NCI-H226 (cell line): ENCODE measurements around the gene XKR3.
"Not testable (repeated sequence)": the region's sequence is repeated elsewhere in the genome, so short reads cannot be mapped to it uniquely, and the experiment has no call there.

Experiments used
- DNase-seq: peaks from one replicate; pipeline ENCODE4 v3.0.0-alpha.2; 2015

XKR3 gene

DNA sequence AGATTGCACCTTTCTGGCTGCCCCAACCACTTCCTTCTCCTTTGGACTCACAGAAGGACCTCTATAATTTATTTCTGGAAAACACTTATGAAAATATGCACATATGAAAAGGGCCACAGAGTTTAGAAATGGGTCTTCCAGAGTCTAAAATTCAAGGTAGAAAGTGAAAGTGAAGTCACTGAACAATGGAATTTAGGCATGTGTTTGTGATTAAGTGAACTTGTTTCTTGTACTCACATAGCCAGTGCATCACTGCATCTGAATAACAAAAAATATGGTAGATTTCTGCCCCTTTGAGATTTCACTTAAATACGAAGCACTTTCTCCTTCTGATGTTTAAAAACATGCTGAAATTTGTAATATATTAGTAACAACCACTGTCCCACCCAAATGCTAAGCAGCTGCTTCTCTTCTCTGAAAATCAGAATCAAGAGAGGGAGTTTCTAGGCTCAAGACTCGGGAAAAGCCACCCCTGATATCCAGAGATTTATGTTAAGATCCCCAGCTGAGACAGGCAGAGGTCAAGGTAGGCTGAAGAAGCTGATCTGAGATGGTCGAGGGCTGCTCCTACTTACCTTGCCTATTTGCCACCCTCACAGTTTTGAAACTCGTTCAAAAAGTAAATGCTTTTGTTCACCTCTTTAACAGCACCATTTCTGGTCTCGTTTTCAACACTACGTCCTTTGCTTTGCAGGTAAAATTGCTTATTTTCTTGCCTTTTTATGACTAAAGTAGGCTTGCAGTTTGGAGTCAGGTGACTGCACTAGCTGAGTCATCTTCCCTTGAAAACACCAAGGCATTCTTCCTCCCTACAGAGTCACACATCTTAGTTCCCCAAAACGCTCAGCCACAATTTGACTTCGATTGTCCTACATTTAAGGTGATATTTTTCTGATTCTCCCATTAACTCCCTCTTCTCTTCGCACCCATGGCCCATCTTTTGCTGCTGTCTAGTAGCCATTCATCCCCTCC lies at the start of gene XKR3:
Gene XKR3 (minus strand): TSS at position 696 of the 972 bp plus-strand sequence. CDS start 17,338 bp downstream, outside the sequence.
- DNase-seq, result peak; percentile 15

DNA sequence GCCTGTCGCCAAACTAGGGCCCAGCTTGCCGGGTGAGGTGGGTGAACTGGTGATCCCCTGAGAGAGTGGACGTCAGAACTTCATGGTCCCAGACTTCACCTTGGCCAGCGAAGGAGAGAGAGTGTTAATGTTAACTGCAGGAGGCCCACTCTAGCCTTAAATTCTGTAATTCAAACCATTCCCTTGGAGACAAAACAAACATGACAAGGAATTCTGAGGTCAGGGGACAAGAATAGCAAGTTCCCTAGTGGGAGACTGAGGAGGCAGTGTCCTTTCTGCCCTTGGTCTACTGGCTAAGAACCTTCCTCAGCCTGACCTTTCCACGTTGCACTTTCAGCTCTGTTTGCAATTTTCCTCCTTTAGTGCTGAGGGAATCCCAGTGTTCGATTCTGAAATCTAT lies 44.4 kb upstream of the XKR3 start:
- DNase-seq, result not testable (repeated sequence)

DNA sequence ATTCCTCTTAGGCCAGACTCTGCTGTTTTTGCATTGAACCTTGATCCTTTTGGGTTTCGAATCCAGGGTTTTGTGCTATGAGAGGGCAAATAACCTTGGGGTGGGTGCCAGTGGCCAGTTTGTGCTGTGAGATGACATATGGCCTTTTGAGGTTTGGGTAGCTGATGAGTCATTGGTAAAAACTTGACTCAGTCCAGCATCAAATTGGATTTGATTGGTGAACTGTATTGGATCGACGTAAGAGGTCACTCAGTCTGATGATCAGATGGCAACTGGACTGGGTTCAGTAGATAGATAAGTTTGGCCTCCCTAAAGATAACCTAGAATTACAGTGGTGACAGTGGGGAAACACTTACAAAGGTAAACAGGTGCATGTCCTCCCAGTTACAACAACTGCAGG lies 41.0 kb upstream of the XKR3 start:
- no peak for DNase-seq

DNA sequence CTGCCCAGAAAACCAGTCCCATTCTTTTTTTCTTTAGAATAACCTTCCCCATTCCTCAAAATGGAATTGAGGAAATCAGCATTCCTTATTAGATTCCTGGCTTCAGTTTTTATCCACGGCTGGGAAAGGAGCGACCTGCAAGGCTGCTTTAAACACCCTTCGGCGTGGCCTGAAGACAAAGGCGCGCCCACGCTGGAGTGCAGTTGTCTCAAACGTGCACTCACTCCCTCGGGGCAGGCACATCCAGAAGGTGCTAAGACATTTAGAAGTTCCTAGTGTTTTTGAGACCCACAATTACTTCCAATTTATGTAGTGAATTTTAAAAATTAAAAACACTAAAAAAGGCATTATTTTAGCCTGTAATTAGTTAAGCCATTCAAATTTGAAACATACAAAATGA lies 31.6 kb upstream of the XKR3 start:
- DNase-seq, result not testable (repeated sequence)

DNA sequence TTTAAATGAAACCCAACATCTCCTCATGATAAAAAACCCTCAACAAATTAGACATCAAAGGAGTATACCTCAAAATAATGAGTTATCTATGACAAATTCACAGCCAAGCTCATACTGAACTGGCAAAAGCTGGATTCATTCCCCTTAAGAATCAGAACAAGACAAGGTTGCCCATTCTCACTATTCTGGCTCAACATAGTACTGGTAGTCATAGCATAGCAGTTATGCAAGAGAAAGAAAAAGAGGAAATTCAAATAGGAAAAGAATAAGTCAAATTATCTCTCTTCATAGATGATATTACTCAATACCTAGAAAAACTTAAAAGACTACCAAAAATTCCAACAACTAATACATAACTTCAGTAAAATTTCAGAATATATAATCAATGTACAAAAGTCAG lies 29.4 kb upstream of the XKR3 start:
- DNase-seq, result no peak

DNA sequence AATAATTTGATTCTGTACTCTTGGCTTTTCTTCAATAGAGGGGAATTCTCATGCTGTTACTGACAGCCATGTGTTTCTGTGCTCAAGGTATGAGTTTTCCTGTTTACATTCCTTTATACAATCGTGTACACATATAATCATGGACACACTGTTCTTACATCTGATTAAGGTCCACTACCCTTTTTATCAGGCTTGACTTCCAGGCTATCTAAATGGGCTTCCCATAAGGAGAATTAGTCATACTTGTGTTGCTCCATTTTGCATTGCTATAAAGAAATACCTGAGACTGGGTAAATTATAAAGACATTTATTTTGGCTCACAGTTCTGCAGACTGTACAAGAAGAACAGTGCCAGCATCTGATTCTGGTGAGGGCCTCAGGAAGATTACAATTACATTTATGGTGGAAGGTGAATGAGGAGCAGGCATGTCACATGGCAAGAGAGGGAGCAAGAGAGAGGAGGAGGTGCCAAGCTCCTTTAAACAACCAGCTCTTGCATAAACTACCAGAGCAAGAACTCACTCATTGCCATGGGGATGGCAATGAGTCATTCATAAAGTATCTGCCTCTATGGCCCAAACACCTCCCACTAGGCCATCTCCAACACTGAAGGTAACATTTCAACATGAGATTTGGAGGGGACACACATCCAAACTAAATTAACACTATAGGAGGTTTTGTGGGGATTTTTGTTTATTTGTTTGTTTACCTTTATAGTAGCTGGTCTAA lies 26.2 kb upstream of the XKR3 start:
- peak; percentile 69 for DNase-seq

DNA sequence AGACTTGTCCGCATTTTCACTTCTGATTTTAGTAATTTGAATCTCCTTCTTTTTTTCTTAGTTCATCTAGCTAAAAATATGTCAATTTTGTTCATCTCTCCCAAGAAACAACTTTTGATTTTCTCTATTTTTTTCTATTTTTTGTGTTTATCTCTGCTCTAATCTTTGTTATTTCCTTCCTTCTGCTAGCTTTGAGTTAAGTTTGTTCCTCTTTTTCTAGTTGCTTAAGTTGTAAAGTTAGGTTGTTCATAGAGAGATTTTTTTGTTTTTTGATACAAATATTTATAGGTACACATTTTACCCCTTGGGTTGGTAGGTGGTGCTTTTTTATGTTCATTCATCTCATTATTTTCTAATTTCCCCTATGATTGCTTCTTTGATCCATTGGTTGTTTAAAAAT lies 22.1 kb upstream of the XKR3 start:
- no peak for DNase-seq

DNA sequence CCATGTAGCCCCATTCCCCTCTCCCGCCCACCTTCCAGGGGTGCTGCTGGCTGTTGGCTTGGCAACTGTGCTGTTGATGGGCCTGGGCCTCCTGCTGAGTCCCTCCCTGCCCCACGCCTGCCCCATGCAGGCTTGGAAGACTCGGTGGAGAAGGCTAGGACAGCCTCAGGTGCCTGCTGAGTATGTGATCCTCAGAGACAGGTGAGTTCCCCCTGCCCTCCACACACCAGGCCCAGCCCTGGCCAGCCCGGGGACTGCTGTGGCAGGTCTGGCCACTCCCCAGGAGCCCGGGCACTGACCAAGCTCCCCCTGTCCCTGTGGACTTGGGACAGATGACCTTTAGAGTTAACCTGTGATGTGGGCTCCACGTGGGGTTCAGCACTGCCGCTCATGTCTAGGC lies 20.7 kb upstream of the XKR3 start:
- DNase-seq, result no peak

DNA sequence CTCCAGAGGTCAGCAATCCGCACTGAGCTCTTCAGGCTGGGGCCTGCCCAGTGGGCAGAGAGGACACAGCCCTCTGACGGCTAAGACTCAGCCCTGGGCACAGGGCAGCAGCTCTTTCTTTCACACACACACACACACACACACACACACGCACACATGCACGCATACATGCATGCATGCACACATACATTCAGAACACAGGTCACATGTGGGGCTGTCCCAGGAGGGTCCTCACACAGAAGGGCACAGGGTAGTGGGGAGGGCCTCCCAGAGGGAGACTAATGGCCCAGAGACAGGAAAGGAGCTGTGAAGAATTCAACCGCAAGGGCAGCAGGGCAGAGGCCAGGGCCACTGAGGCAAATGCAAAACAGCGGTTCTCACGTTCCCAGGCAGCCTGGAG lies 20.3 kb upstream of the XKR3 start:
- DNase-seq, result no peak

DNA sequence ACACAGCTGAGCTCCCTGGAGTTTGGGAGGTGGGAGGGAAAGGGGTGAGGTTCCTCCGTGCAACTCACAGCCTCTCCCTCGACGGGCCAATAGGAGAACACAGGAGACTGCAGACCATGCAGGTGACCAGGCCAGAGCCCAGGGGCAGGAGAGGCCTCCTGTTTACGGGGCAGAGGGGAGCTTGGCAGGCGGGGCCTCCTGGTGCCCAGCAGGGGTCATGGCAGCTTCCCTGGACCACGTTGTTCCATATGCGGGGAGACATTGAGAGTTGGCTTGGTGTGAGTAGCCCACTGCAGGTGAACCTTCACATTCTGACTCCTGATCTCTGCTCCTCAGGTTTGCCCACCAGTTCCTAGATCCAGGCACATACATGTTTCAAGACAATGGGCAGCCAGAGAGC lies 19.3 kb upstream of the XKR3 start:
- no peak for DNase-seq

DNA sequence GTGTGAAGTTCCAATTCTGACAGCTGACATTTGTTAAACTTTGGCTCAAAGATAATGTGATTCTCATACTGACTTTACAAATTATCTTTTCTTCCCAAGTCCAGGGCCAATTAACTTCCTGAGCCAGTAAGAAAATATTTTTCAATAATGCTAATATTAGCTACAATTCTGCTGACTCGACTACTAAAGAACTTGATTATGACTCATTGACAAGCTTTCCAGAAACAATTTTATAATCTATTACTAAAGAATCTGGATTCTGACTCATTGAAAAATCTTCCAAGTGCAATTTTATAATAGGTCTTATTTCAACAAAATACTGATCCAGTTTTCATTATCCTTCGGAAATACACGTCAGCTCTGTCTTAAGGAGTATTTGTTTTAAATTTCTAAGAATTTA lies 12.9 kb upstream of the XKR3 start:
- DNase-seq, result no peak

DNA sequence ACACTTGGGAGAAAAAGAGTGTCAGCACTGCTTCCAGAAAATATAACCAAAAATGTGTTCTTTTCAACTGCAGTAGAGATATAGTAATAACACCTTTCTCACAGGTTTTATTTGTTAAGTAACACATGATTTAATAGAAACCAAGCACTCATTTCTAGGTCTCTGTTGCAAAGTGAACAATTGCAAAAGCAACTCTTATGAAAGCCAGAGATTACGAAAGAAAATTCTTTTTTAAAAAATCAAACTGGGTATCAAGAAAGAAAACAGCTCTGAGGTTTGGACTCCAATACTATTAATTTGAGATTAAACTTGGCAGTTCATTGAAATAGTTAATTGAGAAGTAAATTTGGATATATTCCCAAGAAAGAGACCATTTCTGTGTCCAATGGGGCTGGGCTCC lies 9.8 kb upstream of the XKR3 start:
- DNase-seq, result no peak

DNA sequence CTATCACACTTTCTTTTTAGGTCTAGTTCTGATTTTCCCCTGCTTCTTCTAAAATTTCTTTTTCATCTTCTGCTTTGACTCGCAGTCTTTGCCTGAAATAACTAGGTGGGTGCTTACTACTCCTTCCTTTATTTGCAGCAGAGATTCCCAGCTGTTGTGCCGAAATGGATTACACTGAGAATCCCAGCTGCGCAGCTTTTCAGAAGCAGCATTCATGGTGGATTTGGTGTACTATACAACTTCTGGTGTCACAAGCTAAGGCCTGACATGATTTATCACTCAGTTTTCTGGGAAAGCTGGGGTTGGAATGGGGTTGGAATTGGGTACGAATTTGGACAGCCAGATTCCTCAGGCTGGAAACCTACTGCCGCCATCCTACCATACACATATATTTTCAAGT lies 6.0 kb upstream of the XKR3 start:
- no peak for DNase-seq

DNA sequence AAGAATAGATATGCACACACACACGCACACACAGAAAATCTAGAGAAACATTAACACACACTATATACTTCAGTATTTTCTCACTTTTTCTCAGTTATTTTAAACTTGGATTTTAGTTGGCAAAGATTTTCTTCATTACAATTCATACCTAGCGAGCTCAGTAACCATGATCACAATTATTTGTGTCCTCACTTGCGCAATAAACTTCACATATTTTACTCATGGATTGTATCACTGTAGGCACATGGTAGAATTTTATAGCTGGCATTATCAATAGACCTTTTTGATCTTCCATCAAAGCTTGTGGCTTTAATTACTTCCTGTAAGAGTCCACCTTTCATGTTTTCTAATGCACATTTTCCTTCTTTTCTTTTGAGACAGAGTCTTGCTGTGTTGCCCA lies 4.8 kb upstream of the XKR3 start:
- no peak for DNase-seq

DNA sequence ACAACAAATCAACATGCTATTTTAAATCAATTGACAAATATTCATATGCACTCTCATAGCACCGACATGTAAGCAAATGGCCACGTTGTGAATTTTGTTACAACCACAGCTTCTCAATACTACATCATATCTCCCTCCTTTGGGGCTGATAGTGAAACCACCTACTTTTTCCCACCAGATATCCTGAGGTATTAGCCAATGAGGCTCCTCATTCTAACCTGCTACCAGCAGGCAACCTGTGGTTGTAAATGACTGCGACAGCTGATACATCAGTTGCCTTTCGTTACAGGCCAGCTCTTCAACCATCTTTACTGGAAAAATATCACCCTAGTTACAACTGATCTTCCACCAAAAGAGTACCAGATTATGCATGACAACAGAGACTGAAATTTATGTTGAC lies 3.7 kb upstream of the XKR3 start:
- no peak for DNase-seq

DNA sequence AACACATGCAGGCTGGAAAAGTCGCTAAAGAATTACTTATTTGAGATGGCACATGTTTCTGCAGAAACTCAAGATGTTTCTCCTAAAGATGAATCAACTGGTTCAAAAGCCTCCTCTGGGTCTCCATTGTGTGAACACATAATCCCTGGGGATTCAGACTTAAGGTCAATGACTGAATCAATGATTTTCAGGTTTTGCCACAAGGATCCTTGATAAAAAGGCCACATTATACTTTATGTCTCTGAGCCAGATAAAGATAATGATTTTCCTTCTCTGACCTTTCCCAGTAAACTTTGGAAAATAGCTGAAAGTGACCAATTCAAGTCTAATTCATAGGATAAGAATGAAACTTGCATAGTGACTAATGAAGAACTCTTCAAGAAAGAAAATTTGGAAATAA lies 2.3 kb upstream of the XKR3 start:
- DNase-seq, result no peak

DNA sequence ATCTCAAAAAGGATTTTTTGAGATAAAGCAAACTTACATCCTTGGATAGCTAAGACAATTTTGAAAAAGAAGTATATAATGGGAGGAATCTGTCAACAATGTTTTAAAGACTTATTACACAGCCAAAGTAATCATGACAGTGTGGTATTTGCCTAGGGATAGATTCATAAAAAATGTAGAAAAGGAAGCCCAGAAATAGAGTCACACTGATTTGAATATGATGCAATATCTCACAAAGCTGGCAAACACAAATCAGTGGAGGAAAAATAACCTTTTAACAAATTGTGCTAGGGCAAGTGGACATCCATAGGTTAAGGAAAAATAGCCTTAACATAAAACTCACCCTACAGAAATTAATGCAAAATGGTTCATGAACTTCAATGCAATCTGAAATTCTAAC lies 6.0 kb downstream of the XKR3 start:
- DNase-seq, result no peak

DNA sequence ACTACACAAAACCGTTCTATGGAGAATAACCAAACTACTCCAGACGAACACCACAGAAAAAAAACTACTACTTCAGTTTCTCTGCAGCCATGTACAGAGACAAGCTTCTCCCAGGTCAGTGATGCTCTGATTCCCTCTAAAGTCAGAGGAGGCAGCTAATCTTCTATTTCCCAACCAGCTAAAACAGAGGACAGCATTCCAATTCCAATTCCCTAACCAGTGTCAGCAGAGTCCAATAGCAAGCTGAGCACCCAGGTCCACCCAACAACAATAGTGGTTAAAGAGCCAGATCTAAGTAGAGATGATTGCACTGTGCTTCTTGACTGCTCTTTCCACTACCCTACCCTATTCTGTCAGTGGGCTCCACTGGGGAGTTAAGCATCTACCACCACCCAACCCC lies 6.7 kb downstream of the XKR3 start:
- DNase-seq, result no peak

DNA sequence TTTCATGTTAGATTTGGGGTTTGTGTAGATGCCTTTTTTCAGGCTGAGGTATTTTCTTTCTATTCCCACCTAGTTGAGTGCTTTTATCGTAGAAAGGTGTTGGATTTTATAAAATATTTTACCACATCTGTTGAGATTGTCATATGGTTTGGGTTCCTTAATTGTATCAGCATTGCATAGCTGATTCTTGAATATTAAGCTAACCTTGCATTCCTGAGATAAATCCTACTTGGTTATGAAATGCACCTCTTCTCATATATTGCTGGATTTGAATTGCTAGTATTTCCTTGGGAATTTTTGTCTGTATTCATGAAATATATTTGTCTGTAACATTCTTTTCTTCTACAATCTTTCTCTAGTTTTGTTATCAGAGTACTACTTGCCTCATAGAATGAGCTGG lies 10.1 kb downstream of the XKR3 start:
- no peak for DNase-seq

DNA sequence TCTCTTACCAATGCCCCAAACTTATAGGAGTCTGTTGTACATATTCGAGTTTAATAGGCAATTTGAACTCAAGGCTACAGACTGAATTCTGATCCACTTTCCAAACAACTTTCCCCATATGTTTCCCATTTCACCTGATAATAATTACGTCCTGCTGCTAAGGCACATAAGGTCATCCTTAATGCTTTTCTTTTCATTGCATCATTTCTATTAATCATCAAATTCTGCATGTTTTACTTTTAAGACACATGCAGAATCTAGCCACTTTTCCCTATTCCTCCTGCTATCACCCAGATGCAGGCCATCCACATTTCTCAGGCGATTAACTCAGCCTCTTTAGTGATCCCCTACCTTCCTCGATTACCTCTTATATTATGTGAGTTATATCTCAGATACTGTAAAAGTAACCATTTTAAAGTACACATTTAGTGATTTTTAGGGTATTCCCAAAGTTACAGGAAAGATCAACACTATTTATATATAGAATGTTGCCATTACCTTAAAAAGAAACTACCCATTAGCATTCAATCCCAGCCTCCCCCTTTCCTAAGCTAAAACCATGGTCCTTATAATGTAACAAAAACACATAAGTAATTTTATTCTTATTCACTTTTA lies 14.9 kb downstream of the XKR3 start:
- no peak for DNase-seq

DNA sequence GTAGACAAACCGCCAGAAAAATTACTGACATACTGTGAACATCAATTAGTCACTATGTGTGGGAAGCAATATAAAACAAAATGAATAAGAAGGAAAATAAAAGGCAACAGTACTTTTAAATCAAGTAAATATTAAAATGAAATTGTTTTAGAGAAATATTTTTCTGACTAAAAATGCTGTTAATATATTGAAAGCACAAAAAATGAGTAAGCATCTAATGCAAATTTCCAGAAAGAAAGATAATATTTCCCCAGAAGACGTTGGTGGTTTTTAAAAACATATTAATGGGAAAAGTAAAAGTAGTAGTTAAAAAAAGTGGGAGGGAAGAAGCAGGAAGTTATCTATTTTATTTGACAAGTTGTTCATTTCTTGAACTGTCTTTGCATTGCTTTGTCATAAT lies 16.5 kb downstream of the XKR3 start:
- DNase-seq, result no peak

DNA sequence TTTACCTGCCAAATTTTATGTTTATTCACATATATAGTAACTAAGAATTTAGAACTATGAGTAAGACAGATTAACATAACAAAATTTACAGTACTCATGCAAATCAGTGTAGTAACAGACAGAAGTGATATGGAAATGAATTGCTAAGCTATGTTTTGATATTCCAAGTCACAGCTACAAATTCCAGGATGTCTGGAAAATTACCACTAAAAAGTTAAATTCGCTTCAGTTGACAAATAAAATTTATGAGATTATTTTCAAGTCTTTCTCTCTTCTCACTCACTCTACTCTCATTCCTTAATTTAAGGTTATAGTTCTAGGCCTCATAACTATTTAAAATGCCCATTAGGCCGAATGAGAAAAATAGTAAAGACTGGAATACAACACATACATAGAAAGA lies 18.1 kb downstream of the XKR3 start:
- no peak for DNase-seq

DNA sequence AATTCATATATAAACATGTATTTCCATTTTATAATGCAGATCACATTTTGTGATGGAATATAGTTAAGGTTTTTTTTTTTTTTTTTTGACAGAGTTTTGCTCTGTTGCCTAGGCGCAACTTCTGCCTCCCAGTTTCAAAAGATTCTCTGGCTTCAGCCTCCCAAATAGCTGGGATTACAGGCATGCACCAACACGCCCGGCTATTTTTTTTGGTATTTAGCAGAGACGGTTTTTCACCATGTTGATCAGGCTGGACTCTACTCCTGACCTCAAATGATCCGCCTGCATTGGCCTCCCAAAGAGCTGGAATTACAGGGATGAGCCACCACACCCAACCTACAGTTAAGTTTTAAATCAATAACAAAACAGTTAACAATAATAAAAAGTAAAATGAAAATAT lies 18.8 kb downstream of the XKR3 start:
- no peak for DNase-seq

DNA sequence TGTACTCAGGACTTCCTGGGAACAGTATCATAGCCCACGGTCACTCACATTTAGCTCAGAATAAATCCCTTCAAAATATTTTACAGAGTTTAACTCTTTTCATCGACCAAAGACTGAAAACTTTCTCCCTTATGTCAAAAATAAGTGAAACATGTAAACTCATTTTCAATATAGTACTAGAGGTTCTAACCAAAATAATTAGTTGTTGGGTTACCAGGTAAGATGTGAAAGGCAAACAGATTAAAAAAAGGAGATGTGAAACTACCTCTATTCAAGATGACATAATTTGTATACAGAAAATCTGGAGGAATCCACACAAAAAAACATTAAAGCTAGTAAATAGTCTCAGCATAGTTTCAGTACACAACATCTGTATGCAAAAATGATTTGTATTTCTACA lies 20.3 kb downstream of the XKR3 start:
- DNase-seq, result no peak
